ENCODE results near the gene RPL10A. TPM values are rescaled to one million over a fixed set of nuclear protein-coding genes. Genes with fewer than 3 reads are reported as not detected.

RPL10A gene
- total and polyA plus RNA-seq, 4 donors = 809 to 1,774 (median 855) TPM

- no peaks in the 10 kb centered on the region for H3K27me3 ChIP-seq (ENCODE audit: control insufficient read depth, insufficient read depth, low read length)
- 97% methylated on average over 9 of the region's 12 CpGs for WGBS (ENCODE audit: insufficient coverage)
- H3K4me3 ChIP-seq (ENCODE audit: low read depth, low read length) = no peak overlapping the region
- no peaks in the 10 kb centered on the region for H3K9me3 ChIP-seq (ENCODE audit: control insufficient read depth, insufficient read depth, low read length)
- no peak overlapping the region for H3K27ac ChIP-seq (ENCODE audit: low read depth, low read length)
- H3K4me1 ChIP-seq (ENCODE audit: control insufficient read depth, insufficient read depth, low read length) = peaks cover 3% of the 10 kb centered on the region
- DNase-seq (ENCODE audit: low read depth in 4 of 6, low spot score in 6 of 6) = no peak
- peaks cover 27% of the 10 kb centered on the region for H3K36me3 ChIP-seq (ENCODE audit: control insufficient read depth, insufficient read depth, low read length)
Observed at GRCh38 chr6:35480176-35480575, 12.0 kb downstream of the RPL10A start.

GRCh38 chr6:35481226-35481625, 13.0 kb downstream of the RPL10A start:
- Histone ChIP-seq H3K4me3 (ENCODE audit: low read depth, low read length) (no peak overlapping the region), H3K9me3 (ENCODE audit: control insufficient read depth, insufficient read depth, low read length) (no peaks in the 10 kb centered on the region), H3K4me1 (ENCODE audit: control insufficient read depth, insufficient read depth, low read length) (peaks cover 9% of the 10 kb centered on the region), H3K27me3 (ENCODE audit: control insufficient read depth, insufficient read depth, low read length) (peaks cover 5% of the 10 kb centered on the region), H3K27ac (ENCODE audit: low read depth, low read length) (no peak overlapping the region), H3K36me3 (ENCODE audit: control insufficient read depth, insufficient read depth, low read length) (peaks cover 27% of the 10 kb centered on the region)
- no peak for DNase-seq (ENCODE audit: low read depth in 4 of 6, low spot score in 6 of 6)
- WGBS (ENCODE audit: insufficient coverage) = 66% methylated on average over 6 of the region's 8 CpGs

- peaks cover 11% of the 10 kb centered on the region for H3K27me3 ChIP-seq (ENCODE audit: control insufficient read depth, insufficient read depth, low read length)
- 100% methylated on average over 3 of the region's 4 CpGs for WGBS (ENCODE audit: insufficient coverage)
- H3K27ac ChIP-seq (ENCODE audit: low read depth, low read length) = no peak overlapping the region
- H3K4me3 ChIP-seq (ENCODE audit: low read depth, low read length) = no peak overlapping the region
- peaks cover 31% of the 10 kb centered on the region for H3K36me3 ChIP-seq (ENCODE audit: control insufficient read depth, insufficient read depth, low read length)
- H3K9me3 ChIP-seq (ENCODE audit: control insufficient read depth, insufficient read depth, low read length) = no peaks in the 10 kb centered on the region
- H3K4me1 ChIP-seq (ENCODE audit: control insufficient read depth, insufficient read depth, low read length) = peaks cover 6% of the 10 kb centered on the region
- no peak for DNase-seq (ENCODE audit: low read depth in 4 of 6, low spot score in 6 of 6)
Observed at GRCh38 chr6:35483062-35483461, 14.9 kb downstream of the RPL10A start.

GRCh38 chr6:35483490-35483889, 15.3 kb downstream of the RPL10A start:
- H3K27ac ChIP-seq (ENCODE audit: low read depth, low read length) = no peak overlapping the region

GRCh38 chr6:35483893-35484645, 15.9 kb downstream of the RPL10A start:
- Histone ChIP-seq H3K4me1 (ENCODE audit: control insufficient read depth, insufficient read depth, low read length) (peaks cover 6% of the 10 kb centered on the region), H3K4me3 (ENCODE audit: low read depth, low read length) (no peak overlapping the region), H3K27me3 (ENCODE audit: control insufficient read depth, insufficient read depth, low read length) (peaks cover 11% of the 10 kb centered on the region), H3K27ac (ENCODE audit: low read depth, low read length) (no peak overlapping the region), H3K9me3 (ENCODE audit: control insufficient read depth, insufficient read depth, low read length) (no peaks in the 10 kb centered on the region), H3K36me3 (ENCODE audit: control insufficient read depth, insufficient read depth, low read length) (peaks cover 31% of the 10 kb centered on the region)
- WGBS (ENCODE audit: insufficient coverage) = 87% methylated on average over 6 of the region's 13 CpGs
- no peak for DNase-seq (ENCODE audit: low read depth in 4 of 6, low spot score in 6 of 6)

More at GRCh38 chr6:35483490-35483889, 15.3 kb downstream of the RPL10A start:
- H3K9me3 ChIP-seq (ENCODE audit: control insufficient read depth, insufficient read depth, low read length) = no peaks in the 10 kb centered on the region
- DNase-seq (ENCODE audit: low read depth in 4 of 6, low spot score in 6 of 6) = no peak
- H3K27me3 ChIP-seq (ENCODE audit: control insufficient read depth, insufficient read depth, low read length) = peaks cover 11% of the 10 kb centered on the region
- 82% methylated on average over 3 of the region's 3 CpGs for WGBS (ENCODE audit: insufficient coverage)
- H3K36me3 ChIP-seq (ENCODE audit: control insufficient read depth, insufficient read depth, low read length) = peaks cover 31% of the 10 kb centered on the region
- H3K4me1 ChIP-seq (ENCODE audit: control insufficient read depth, insufficient read depth, low read length) = peaks cover 6% of the 10 kb centered on the region
- H3K4me3 ChIP-seq (ENCODE audit: low read depth, low read length) = no peak overlapping the region

GRCh38 chr6:35484921-35485392, 16.8 kb downstream of the RPL10A start:
- no peak overlapping the region for H3K27ac ChIP-seq (ENCODE audit: low read depth, low read length)
- peaks cover 22% of the 10 kb centered on the region for H3K36me3 ChIP-seq (ENCODE audit: control insufficient read depth, insufficient read depth, low read length)
- WGBS (ENCODE audit: insufficient coverage) = 88% methylated on average over 7 of the region's 7 CpGs
- DNase-seq (ENCODE audit: low read depth in 4 of 6, low spot score in 6 of 6) = no peak
- peaks cover 9% of the 10 kb centered on the region for H3K4me1 ChIP-seq (ENCODE audit: control insufficient read depth, insufficient read depth, low read length)
- H3K4me3 ChIP-seq (ENCODE audit: low read depth, low read length) = no peak overlapping the region
- peaks cover 11% of the 10 kb centered on the region for H3K27me3 ChIP-seq (ENCODE audit: control insufficient read depth, insufficient read depth, low read length)
- H3K9me3 ChIP-seq (ENCODE audit: control insufficient read depth, insufficient read depth, low read length) = no peaks in the 10 kb centered on the region

GRCh38 chr6:35485402-35485877, 17.2 kb downstream of the RPL10A start:
- no peaks in the 10 kb centered on the region for H3K9me3 ChIP-seq (ENCODE audit: control insufficient read depth, insufficient read depth, low read length)
- 71% methylated on average over 8 of the region's 11 CpGs for WGBS (ENCODE audit: insufficient coverage)
- H3K27ac ChIP-seq (ENCODE audit: low read depth, low read length) = no peak overlapping the region
- peaks cover 20% of the 10 kb centered on the region for H3K36me3 ChIP-seq (ENCODE audit: control insufficient read depth, insufficient read depth, low read length)
- DNase-seq (ENCODE audit: low read depth in 4 of 6, low spot score in 6 of 6) = no peak
- peaks cover 14% of the 10 kb centered on the region for H3K4me1 ChIP-seq (ENCODE audit: control insufficient read depth, insufficient read depth, low read length)
- H3K4me3 ChIP-seq (ENCODE audit: low read depth, low read length) = no peak overlapping the region
- peaks cover 11% of the 10 kb centered on the region for H3K27me3 ChIP-seq (ENCODE audit: control insufficient read depth, insufficient read depth, low read length)

- 58% methylated on average over 59 of the region's 61 CpGs for WGBS (ENCODE audit: insufficient coverage)
- no peak overlapping the region for H3K4me3 ChIP-seq (ENCODE audit: low read depth, low read length)
- no peaks in the 10 kb centered on the region for H3K9me3 ChIP-seq (ENCODE audit: control insufficient read depth, insufficient read depth, low read length)
- H3K4me1 ChIP-seq (ENCODE audit: control insufficient read depth, insufficient read depth, low read length) = peaks cover 21% of the 10 kb centered on the region
- H3K27ac ChIP-seq (ENCODE audit: low read depth, low read length) = no peak overlapping the region
- no peak for DNase-seq (ENCODE audit: low read depth in 4 of 6, low spot score in 6 of 6)
- peaks cover 11% of the 10 kb centered on the region for H3K27me3 ChIP-seq (ENCODE audit: control insufficient read depth, insufficient read depth, low read length)
- H3K36me3 ChIP-seq (ENCODE audit: control insufficient read depth, insufficient read depth, low read length) = peaks cover 20% of the 10 kb centered on the region
Observed at GRCh38 chr6:35486005-35486925, 18.1 kb downstream of the RPL10A start.

- no peaks in the 10 kb centered on the region for H3K9me3 ChIP-seq (ENCODE audit: control insufficient read depth, insufficient read depth, low read length)
- no peak overlapping the region for H3K4me3 ChIP-seq (ENCODE audit: low read depth, low read length)
- no peak overlapping the region for H3K27ac ChIP-seq (ENCODE audit: low read depth, low read length)
- peaks cover 20% of the 10 kb centered on the region for H3K36me3 ChIP-seq (ENCODE audit: control insufficient read depth, insufficient read depth, low read length)
- H3K4me1 ChIP-seq (ENCODE audit: control insufficient read depth, insufficient read depth, low read length) = peaks cover 37% of the 10 kb centered on the region
- DNase-seq (ENCODE audit: low read depth in 4 of 6, low spot score in 6 of 6) = no peak
- H3K27me3 ChIP-seq (ENCODE audit: control insufficient read depth, insufficient read depth, low read length) = peaks cover 11% of the 10 kb centered on the region
- 71% methylated on average over 9 of the region's 9 CpGs for WGBS (ENCODE audit: insufficient coverage)
Observed at GRCh38 chr6:35487658-35488516, 19.7 kb downstream of the RPL10A start.

Data from spinal cord (tissue), 10 donors.